ENCODE results near the gene TPPP3. TPM values are rescaled to one million over a fixed set of nuclear protein-coding genes. Genes with fewer than 3 reads are reported as not detected.

Gene TPPP3
- total and polyA plus RNA-seq, 4 donors, result 7.2 to 51.9 (median 23.9) TPM

- no peaks in the 10 kb centered on the region for H3K27me3 ChIP-seq (ENCODE audit: control insufficient read depth in 1 of 2, insufficient read depth in 2 of 2, low read length in 1 of 2)
- no peaks in the 10 kb centered on the region for H3K9me3 ChIP-seq (ENCODE audit: control insufficient read depth, low read length)
- ATAC-seq (ENCODE audit: low FRiP score) (no peak), DNase-seq (no peak)
- H3K4me3 ChIP-seq (ENCODE audit: low read length in 2 of 2), result no peak overlapping the region
- no peaks in the 10 kb centered on the region for H3K36me3 ChIP-seq (ENCODE audit: control insufficient read depth in 1 of 2, insufficient read depth in 2 of 2, low read length in 1 of 2)
- H3K4me1 ChIP-seq (ENCODE audit: control insufficient read depth in 1 of 2, insufficient read depth in 2 of 2, low read length in 2 of 2), result no peaks in the 10 kb centered on the region
- intact Hi-C loops (cut with DNase I), result no loop called here
- no peak overlapping the region for H3K27ac ChIP-seq (ENCODE audit: low read depth in 1 of 2, low read length in 2 of 2)
- 92% methylated on average over 11 of the region's 11 CpGs for WGBS, 2 donors
Observed at GRCh38 chr16:67390816-67391423, 2.4 kb downstream of the TPPP3 start.

GRCh38 chr16:67389911-67390815, 3.1 kb downstream of the TPPP3 start:
- peak in 1 of 2 donors; percentile 85 for DNase-seq

GRCh38 chr16:67388591-67388990, 4.7 kb downstream of the TPPP3 start:
- no peaks in the 10 kb centered on the region for H3K9me3 ChIP-seq (ENCODE audit: control insufficient read depth, low read length)
- H3K27me3 ChIP-seq (ENCODE audit: control insufficient read depth in 1 of 2, insufficient read depth in 2 of 2, low read length in 1 of 2), result no peaks in the 10 kb centered on the region
- intact Hi-C loops (cut with DNase I), result no loop called here
- ATAC-seq (ENCODE audit: low FRiP score), result no peak
- no peak overlapping the region for H3K4me3 ChIP-seq (ENCODE audit: low read length in 2 of 2)
- H3K4me1 ChIP-seq (ENCODE audit: control insufficient read depth in 1 of 2, insufficient read depth in 2 of 2, low read length in 2 of 2), result no peaks in the 10 kb centered on the region
- no peak overlapping the region for H3K27ac ChIP-seq (ENCODE audit: low read depth in 1 of 2, low read length in 2 of 2)
- peak in 1 of 2 donors; percentile 9 for DNase-seq
- WGBS, 2 donors, result 93 to 96% methylated on average over 2 of the region's 2 CpGs
- H3K36me3 ChIP-seq (ENCODE audit: control insufficient read depth in 1 of 2, insufficient read depth in 2 of 2, low read length in 1 of 2), result no peaks in the 10 kb centered on the region

More at GRCh38 chr16:67389911-67390815, 3.1 kb downstream of the TPPP3 start:
- Histone ChIP-seq H3K4me3 (ENCODE audit: low read length in 2 of 2) (no peak overlapping the region), H3K4me1 (ENCODE audit: control insufficient read depth in 1 of 2, insufficient read depth in 2 of 2, low read length in 2 of 2) (no peaks in the 10 kb centered on the region), H3K36me3 (ENCODE audit: control insufficient read depth in 1 of 2, insufficient read depth in 2 of 2, low read length in 1 of 2) (no peaks in the 10 kb centered on the region), H3K27me3 (ENCODE audit: control insufficient read depth in 1 of 2, insufficient read depth in 2 of 2, low read length in 1 of 2) (no peaks in the 10 kb centered on the region), H3K9me3 (ENCODE audit: control insufficient read depth, low read length) (no peaks in the 10 kb centered on the region), H3K27ac (ENCODE audit: low read depth in 1 of 2, low read length in 2 of 2) (no peak overlapping the region)
- intact Hi-C loops (cut with DNase I), result no loop called here
- 88 to 92% methylated on average over 27 of the region's 27 CpGs for WGBS, 2 donors
- ATAC-seq (ENCODE audit: low FRiP score), result no peak

- ATAC-seq (ENCODE audit: low FRiP score) (no peak), DNase-seq (peak in 1 of 2 donors; percentile 45)
- no peaks in the 10 kb centered on the region for H3K9me3 ChIP-seq (ENCODE audit: control insufficient read depth, low read length)
- H3K4me3 ChIP-seq (ENCODE audit: low read length in 2 of 2), result no peak overlapping the region
- H3K4me1 ChIP-seq (ENCODE audit: control insufficient read depth in 1 of 2, insufficient read depth in 2 of 2, low read length in 2 of 2), result no peaks in the 10 kb centered on the region
- intact Hi-C loops (cut with DNase I), result no loop called here
- H3K36me3 ChIP-seq (ENCODE audit: control insufficient read depth in 1 of 2, insufficient read depth in 2 of 2, low read length in 1 of 2), result no peaks in the 10 kb centered on the region
- H3K27ac ChIP-seq (ENCODE audit: low read depth in 1 of 2, low read length in 2 of 2), result no peak overlapping the region
- 94% methylated on average over 8 of the region's 8 CpGs for WGBS, 2 donors
- no peaks in the 10 kb centered on the region for H3K27me3 ChIP-seq (ENCODE audit: control insufficient read depth in 1 of 2, insufficient read depth in 2 of 2, low read length in 1 of 2)
Observed at GRCh38 chr16:67388191-67388590, 5.1 kb downstream of the TPPP3 start.

- Histone ChIP-seq H3K9me3 (ENCODE audit: control insufficient read depth, low read length) (no peaks in the 10 kb centered on the region), H3K27me3 (ENCODE audit: control insufficient read depth in 1 of 2, insufficient read depth in 2 of 2, low read length in 1 of 2) (no peaks in the 10 kb centered on the region), H3K27ac (ENCODE audit: low read depth in 1 of 2, low read length in 2 of 2) (no peak overlapping the region), H3K4me1 (ENCODE audit: control insufficient read depth in 1 of 2, insufficient read depth in 2 of 2, low read length in 2 of 2) (no peaks in the 10 kb centered on the region), H3K4me3 (ENCODE audit: low read length in 2 of 2) (no peak overlapping the region), H3K36me3 (ENCODE audit: control insufficient read depth in 1 of 2, insufficient read depth in 2 of 2, low read length in 1 of 2) (no peaks in the 10 kb centered on the region)
- WGBS, 2 donors, result 89 to 94% methylated on average over 8 of the region's 8 CpGs
- DNase-seq (peak in 1 of 2 donors; percentile 30), ATAC-seq (ENCODE audit: low FRiP score) (no peak)
- intact Hi-C loops (cut with DNase I), result no loop called here
Observed at GRCh38 chr16:67387479-67388079, 5.7 kb downstream of the TPPP3 start.

- intact Hi-C loops (cut with DNase I), result no loop called here
- H3K27ac ChIP-seq (ENCODE audit: low read depth in 1 of 2, low read length in 2 of 2), result no peak overlapping the region
- peak in 1 of 2 donors; percentile 61 for DNase-seq
- no peaks in the 10 kb centered on the region for H3K36me3 ChIP-seq (ENCODE audit: control insufficient read depth in 1 of 2, insufficient read depth in 2 of 2, low read length in 1 of 2)
- H3K27me3 ChIP-seq (ENCODE audit: control insufficient read depth in 1 of 2, insufficient read depth in 2 of 2, low read length in 1 of 2), result no peaks in the 10 kb centered on the region
- no peaks in the 10 kb centered on the region for H3K9me3 ChIP-seq (ENCODE audit: control insufficient read depth, low read length)
- H3K4me1 ChIP-seq (ENCODE audit: control insufficient read depth in 1 of 2, insufficient read depth in 2 of 2, low read length in 2 of 2), result no peaks in the 10 kb centered on the region
- no peak for ATAC-seq (ENCODE audit: low FRiP score)
- WGBS, 2 donors, result 94 to 95% methylated on average over 5 of the region's 5 CpGs
- H3K4me3 ChIP-seq (ENCODE audit: low read length in 2 of 2), result no peak overlapping the region
Observed at GRCh38 chr16:67386861-67387455, 6.3 kb downstream of the TPPP3 start.

- Histone ChIP-seq H3K4me1 (ENCODE audit: control insufficient read depth in 1 of 2, insufficient read depth in 2 of 2, low read length in 2 of 2) (no peaks in the 10 kb centered on the region), H3K4me3 (ENCODE audit: low read length in 2 of 2) (no peak overlapping the region), H3K36me3 (ENCODE audit: control insufficient read depth in 1 of 2, insufficient read depth in 2 of 2, low read length in 1 of 2) (no peaks in the 10 kb centered on the region), H3K27ac (ENCODE audit: low read depth in 1 of 2, low read length in 2 of 2) (no peak overlapping the region), H3K27me3 (ENCODE audit: control insufficient read depth in 1 of 2, insufficient read depth in 2 of 2, low read length in 1 of 2) (no peaks in the 10 kb centered on the region), H3K9me3 (ENCODE audit: control insufficient read depth, low read length) (no peaks in the 10 kb centered on the region)
- ATAC-seq (ENCODE audit: low FRiP score) (no peak), DNase-seq (no peak)
- intact Hi-C loops (cut with DNase I), result no loop called here
- WGBS, 2 donors, result 84 to 88% methylated on average over 8 of the region's 8 CpGs
Observed at GRCh38 chr16:67384778-67385510, 8.4 kb downstream of the TPPP3 start.

GRCh38 chr16:67383284-67383683, 10.0 kb downstream of the TPPP3 start:
- Histone ChIP-seq H3K36me3 (ENCODE audit: control insufficient read depth in 1 of 2, insufficient read depth in 2 of 2, low read length in 1 of 2) (no peaks in the 10 kb centered on the region), H3K27ac (ENCODE audit: low read depth in 1 of 2, low read length in 2 of 2) (no peak overlapping the region), H3K4me3 (ENCODE audit: low read length in 2 of 2) (no peak overlapping the region), H3K27me3 (ENCODE audit: control insufficient read depth in 1 of 2, insufficient read depth in 2 of 2, low read length in 1 of 2) (no peaks in the 10 kb centered on the region), H3K4me1 (ENCODE audit: control insufficient read depth in 1 of 2, insufficient read depth in 2 of 2, low read length in 2 of 2) (no peaks in the 10 kb centered on the region), H3K9me3 (ENCODE audit: control insufficient read depth, low read length) (no peaks in the 10 kb centered on the region)
- DNase-seq (no peak), ATAC-seq (ENCODE audit: low FRiP score) (no peak)
- intact Hi-C loops (cut with DNase I), result no loop called here
- 89 to 92% methylated on average over 3 of the region's 3 CpGs for WGBS, 2 donors
